Activated CD4-positive, alpha-beta T cell treated with anti-CD3 and anti-CD28 coated beads, Interleukin-10, Interleukin-2, amounts not matched to agents 100 ng/mL and 50 ng/mL, durations not matched to agents 16 hours and 8 hours (primary cell): ENCODE measurements around the gene PXT1.

ENCODE experiments used
- DNase-seq: peaks from one replicate; pipeline ENCODE4 v3.0.0-alpha.2; 2020

Gene PXT1

GRCh38 chr6:36343109-36343680 is 99.5 kb downstream of the PXT1 start:
- no peak for DNase-seq

GRCh38 chr6:36340618-36341454 is 101.8 kb downstream of the PXT1 start:
- DNase-seq = peak; percentile 76
